LHCN-M2 (cell line): ENCODE data around the gene SARNP. TPM values are rescaled to one million over a fixed set of nuclear protein-coding genes. Genes with fewer than 3 reads are reported as not detected.
A peak's percentile ranks its signal among the peaks of the same experiment; 100 is the strongest.

ENCODE experiments used
- DNase-seq: peaks from one replicate; pipeline ENCODE4 v3.0.0-alpha.2; 2012; ENCODE audit warnings: low read depth
- total RNA-seq: library from RNA; depleted of rRNA; stranded (reverse); fragments of >200 nt; gene quantifications from 2 replicates; pipeline ENCODE4 v1.2.3, GENCODE V29; 2014

The SARNP gene
- total RNA-seq, 1 experiment from 2014 or later, result 111 TPM

DNA sequence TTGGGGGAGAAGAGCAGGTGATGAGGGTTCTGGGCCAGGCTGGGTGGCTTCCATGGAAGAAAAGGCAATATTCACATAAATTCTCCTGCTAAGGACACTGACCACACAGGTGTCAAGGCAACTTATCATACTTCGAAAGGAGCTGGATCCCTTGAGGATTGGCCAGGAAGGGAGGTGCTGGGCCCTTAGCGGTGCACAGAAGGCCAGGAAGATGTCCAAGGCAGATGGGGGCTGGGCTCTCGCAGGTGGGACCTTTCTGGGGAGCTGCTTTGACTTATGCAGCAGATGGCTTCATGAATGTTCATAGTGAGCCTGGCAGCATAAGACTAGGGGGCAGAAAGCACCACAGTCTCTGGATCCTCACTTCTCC is 92.6 kb downstream of the SARNP start:
- DNase-seq, result peak; percentile 58

DNA sequence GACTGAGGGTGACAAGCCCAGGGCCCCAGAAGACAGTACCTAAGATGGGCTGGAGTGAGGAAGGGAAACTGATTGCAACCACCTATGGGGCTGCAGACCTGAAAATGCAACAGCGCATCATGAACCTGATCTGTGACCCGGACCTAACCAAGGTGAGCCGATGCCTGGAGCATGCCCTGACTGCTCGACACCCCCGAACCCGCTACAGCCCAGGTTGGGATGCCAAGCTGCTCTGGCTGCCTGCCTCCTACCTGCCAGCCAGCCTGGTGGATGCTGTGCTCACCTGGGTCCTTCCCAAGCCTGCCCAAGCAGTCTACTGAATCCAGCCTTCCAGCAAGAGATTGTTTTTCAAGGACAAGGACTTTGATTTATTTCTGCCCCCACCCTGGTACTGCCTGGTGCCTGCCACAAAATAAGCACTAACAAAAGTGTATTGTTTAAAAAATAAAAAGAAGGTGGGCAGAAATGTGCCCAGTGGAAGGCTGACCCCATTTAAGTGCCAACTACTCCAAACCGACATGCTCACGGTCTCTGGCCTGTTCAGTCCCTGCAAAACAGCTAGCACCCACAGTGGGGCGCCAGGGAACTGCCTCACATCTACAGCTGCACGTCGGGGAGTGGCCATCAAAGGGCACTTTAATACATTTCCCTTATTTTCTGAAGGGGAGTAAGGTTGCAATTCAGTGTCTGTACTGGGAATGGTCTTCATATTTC is 93.1 kb downstream of the SARNP start:
- peak; percentile 87 for DNase-seq

GRCh38 chr12:55723516-55724225 is 93.9 kb downstream of the SARNP start:
- peak; percentile 55 for DNase-seq

- DNase-seq, result peak; percentile 42
These were observed 94.6 kb downstream of the SARNP start for GRCh38 chr12:55722948-55723347.

- no peak for DNase-seq
These were observed 95.8 kb downstream of the SARNP start for GRCh38 chr12:55721601-55722213.

DNA sequence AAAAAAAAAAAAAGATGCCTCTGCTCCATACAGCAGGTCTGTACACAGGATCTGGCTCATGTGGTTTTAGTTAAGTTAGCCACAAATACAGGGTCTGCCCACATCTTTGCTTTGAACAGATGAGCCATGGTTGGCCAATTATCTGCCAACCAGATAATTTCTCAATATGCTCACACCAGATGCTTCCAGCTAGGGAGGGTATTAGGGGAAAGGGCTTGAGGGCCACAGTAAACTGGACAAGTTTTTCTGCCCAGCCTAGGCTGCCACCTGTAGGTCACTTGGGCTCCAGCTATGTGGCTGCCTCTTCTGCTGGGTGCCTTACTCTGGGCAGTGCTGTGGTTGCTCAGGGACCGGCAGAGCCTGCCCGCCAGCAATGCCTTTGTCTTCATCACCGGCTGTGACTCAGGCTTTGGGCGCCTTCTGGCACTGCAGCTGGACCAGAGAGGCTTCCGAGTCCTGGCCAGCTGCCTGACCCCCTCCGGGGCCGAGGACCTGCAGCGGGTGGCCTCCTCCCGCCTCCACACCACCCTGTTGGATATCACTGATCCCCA is 96.6 kb downstream of the SARNP start:
- peak; percentile 99 for DNase-seq

DNA sequence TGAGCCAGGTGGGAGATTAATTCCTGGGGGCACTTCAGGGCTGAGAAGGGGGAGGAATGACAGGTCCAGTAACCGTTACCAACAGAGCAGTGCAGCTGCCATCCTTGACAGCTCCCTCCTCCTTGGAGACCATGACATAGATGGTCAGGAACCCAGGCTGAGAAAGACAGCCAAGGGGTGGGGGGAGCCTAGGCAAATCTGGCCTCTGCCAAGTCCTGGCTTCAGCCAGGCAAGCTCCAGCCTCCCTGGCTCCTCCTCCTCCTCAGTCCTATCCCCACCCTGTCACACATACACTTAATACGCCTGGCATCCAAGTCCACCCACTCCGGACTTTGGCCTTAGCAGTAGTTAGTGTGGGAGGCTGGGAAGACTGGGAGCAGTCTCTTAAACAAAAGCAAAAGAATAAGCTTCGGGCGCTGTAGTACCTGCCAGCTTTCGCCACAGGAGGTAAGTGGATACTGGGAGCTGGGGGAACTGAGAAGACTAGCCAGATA is 97.4 kb downstream of the SARNP start, which contains the start of gene RDH5:
RDH5 (plus strand) TSS at position 323 of the 494 bp plus-strand sequence. CDS start 792 bp downstream, outside the sequence.
- DNase-seq, result peak; percentile 98

DNA sequence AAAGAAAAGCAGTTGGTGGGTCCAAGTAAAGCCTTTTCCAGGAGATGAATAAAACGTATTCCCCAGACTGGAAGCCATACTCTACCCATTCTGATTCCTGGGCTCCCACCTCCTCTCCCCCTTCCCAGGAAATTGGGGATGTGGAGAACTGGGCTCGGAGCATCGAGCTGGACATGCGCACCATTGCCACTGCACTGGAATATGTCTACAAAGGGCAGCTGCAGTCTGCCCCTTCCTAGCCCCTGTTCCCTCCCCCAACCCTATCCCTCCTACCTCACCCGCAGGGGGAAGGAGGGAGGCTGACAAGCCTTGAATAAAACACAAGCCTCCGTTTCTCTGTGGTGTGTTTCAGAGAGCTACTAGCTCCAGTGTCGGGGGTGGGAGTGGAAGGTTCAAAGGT is 98.2 kb downstream of the SARNP start:
- DNase-seq, result no peak

DNA sequence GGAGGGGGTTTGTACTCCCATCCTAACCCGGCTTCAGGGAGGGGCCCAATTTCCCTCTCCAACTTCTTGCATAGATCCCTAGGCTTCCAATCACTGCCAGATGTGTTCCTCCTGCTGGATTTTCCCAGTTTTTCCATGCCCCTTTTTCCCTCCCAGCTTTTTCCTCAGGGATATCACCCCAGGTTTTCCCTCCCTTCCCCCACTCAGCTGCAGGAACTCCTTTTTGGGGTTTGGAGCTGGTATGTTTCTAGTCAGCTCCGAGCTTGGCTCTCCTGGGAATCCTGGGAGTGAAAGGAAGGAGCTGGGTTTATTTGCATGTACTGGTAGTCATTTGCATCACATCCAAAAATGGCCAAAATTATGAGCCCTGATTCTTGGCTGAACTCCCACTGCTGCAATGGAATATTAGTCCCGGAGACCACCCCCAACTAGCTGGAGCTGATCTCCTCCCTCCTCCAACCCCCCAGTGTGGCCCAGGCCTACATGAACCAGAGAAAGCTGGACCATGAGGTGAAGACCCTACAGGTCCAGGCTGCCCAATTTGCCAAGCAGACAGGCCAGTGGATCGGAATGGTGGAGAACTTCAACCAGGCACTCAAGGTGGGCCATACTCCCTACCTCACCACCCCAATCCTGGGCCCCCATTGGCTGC is 98.8 kb downstream of the SARNP start:
- DNase-seq, result peak; percentile 82

DNA sequence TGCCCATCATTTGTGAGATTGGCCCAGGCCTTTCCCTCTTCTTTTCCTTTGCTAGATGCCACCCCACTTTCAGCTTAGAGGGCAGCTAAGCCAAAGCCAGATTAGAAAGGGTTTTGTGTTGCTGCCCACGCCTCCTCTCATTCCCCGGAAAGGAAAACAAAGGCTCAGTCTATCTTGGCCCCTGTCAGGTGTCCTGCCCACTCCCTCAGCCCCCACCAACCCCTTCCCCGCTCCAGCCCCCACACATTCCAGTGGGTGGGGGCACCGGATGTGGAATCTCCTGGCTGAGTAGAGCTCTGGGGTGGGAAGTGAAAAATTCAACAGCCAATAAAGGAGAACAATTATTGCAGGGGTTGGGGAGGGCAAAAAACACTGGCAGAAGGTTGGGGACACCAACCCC is 99.5 kb downstream of the SARNP start:
- peak; percentile 85 for DNase-seq

- DNase-seq, result peak; percentile 99
These were observed 100.2 kb downstream of the SARNP start for GRCh38 chr12:55717011-55718007.

DNA sequence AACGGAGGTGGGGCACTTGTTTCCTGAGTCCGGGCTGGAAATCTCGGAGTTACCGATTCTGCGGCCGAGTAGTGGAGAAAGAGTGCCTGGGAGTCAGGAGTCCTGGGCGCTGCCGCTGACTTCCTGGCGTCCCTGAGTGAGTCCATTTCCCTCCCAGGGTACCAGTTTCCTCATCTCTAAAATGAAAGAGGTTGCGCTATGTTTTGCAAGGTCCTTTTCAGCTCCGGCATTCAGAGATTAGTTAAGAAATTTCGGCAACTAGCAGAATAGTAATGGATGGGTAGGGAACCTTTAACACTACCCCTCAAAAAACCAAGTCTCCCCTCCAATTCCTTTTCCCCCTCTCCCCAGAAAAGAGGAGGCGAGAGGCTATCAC is 101.0 kb downstream of the SARNP start:
- DNase-seq, result no peak

- DNase-seq, result peak; percentile 93
These were observed 101.5 kb downstream of the SARNP start, which contains the start of gene BLOC1S1 for GRCh38 chr12:55715833-55716581. TSS of gene BLOC1S1 (plus strand) at chr12:55716046. CDS start at chr12:55716052, 6 bp downstream.

DNA sequence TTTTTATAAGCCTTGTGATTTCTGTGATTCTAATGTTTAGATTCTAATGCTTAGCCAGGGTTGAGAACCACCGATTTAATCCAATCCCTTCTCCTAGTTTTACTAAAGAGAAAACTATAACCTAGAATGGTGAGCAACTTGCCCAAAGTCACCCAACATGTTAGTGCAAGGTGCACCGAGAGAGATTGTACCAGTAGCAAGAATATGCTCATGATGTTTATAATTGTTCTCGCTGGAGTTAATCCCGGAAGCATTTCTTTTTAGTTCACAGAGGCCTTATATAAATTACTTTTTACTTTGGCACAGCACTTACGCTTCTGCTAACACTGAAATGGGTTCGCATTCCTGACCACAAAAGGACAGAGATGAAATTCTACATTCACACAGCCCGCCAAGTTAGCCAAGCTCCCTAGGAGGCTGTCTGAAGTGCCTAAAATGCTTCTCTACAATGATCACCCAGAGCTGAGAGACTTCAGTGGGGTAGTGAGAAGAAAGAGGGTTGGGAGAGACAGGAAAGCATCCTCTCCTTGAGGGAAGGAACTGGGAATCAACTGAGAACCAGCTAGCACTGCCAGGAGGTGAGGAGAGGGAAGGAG is 102.3 kb downstream of the SARNP start:
- DNase-seq, result no peak

- DNase-seq, result peak; percentile 86
These were observed 103.8 kb downstream of the SARNP start for GRCh38 chr12:55713721-55714120.

DNA sequence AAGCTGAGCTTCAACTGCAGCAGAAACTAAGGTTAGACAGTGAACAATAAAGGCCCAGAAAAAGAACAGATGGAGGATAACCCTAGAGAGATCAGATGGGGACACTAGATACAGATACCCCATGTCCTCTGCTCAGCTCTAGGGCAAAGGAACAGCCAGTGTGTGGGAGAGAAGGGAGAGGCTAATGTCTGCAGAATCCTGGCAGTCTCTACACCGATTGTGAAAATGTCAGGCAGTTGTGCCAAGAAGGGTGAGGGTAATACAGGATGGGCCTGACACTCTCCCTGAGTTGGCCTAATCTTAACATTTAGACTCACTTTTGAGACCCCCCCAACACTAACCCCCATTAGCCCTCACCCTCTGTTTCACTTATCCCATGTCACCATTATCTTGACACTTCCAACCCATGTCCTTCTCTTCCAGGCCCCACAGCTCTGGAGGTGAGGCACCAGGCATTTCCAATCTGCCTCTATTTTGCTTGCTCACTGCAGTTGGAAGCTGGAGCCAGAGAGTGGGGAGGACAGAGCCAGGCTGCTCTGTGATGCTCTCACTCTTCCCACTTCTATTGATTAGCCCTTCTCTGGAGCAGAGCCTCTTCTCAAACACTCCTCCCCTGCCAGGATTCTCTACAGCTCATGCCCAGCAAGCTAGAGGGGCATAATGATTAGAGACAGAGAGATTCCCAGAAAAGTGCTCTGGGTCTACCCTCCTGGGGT is 104.7 kb downstream of the SARNP start:
- DNase-seq, result no peak

GRCh38 chr12:55711786-55712553 is 105.6 kb downstream of the SARNP start:
- no peak for DNase-seq
